Tracheal epithelial cell (primary cell): ENCODE measurements around the gene BPIFA3. TPM values are rescaled to one million over a fixed set of nuclear protein-coding genes. Genes with fewer than 3 reads are reported as not detected.

Experiments
- total RNA-seq: library from RNA; depleted of rRNA; stranded (reverse); fragments of >200 nt; gene quantifications from 2 replicates; pipeline ENCODE4 v1.2.1, GENCODE V29; 2014

The BPIFA3 gene
- total RNA-seq = not detected in 2 replicates

DNA sequence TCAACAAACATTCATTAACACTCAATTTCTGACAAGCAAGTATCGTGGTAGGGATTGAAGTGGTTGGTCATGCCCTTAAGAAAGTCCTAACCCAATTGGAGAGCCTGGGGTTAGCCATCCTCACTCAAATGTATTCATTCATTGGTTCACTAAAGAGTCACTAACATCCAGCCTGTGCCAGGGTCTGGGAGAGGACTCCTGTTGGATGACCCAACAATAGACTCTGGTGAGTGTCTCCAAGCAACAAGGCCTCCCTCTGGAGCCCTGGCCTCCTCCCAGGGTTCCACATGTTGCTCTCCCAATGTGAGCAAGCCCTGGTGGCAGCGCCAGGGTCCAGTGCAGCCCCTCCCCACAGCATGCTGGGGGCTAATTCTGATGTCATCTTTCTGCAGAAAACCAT is at the start of gene BPIFA3:
BPIFA3 (plus strand) TSS at position 301 of the 400 bp plus-strand sequence. CDS start 185 bp downstream, outside the sequence.

DNA sequence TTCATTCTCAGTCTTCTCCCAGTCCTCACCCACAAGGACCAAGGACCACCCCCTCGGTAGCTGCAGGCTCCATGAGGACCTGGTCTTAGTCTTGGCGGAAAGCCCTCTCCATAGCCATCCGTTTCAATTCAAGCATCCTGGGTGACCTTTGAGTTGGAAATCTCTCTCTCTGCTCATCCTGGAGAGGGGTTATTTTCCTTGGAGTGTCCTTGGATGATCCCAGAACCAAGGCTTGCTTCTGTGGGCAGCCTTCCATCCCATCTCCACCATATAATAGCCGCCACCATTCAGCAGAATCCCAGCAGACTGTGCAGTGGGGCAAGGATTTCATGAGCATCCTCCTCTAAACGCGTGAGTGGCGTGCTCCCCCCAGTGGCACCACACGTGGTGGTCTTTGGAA is 49.3 kb upstream of the BPIFA3 start, which contains the start of gene BPIFA2:
BPIFA2 (plus strand) TSS at position 301 of the 400 bp plus-strand sequence. CDS start 987 bp downstream, outside the sequence.

DNA sequence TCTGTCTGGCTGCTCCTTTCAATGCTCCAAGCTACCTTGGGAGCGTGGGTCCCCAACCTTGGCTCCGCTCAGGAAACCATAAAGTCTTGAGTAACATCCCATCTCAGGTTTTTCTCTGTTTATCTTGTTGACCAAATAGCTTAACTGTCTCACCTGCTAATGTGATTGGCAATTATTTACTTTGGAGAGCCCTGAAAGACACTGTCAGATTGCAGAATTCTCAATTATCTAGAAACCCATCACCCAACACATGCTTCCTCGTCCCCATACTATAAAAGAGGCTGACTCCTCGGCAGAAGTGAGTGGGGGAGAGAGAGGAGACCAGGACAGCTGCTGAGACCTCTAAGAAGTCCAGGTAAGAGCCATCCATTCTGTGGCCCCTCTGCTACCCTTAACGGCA is 18.5 kb downstream of the BPIFA3 start, which contains the start of gene BPIFA1:
BPIFA1 (plus strand) TSS at position 301 of the 400 bp plus-strand sequence. CDS start 1,716 bp downstream, outside the sequence.

Other genes with a start within 250 kb of the BPIFA3 start
- gene SUN5, start 212.9 kb upstream of the BPIFA3 start, total RNA-seq = not detected in 2 replicates
- gene BPIFB2, start 209.6 kb upstream of the BPIFA3 start, total RNA-seq = not detected in 2 replicates
- not detected in 2 replicates for gene BPIFB6, start 185.7 kb upstream of the BPIFA3 start, total RNA-seq
- not detected in 2 replicates for gene BPIFB3, start 163.4 kb upstream of the BPIFA3 start, total RNA-seq
- not detected in 2 replicates for gene BPIFB4, start 137.7 kb upstream of the BPIFA3 start, total RNA-seq
- not detected in 2 replicates for gene BPIFA2, start 49.2 kb upstream of the BPIFA3 start, total RNA-seq
- not detected in 2 replicates for gene BPIFA1, start 18.6 kb downstream of the BPIFA3 start, total RNA-seq
- not detected in 2 replicates for gene BPIFB1, start 65.9 kb downstream of the BPIFA3 start, total RNA-seq
- 18.1 and 28.2 TPM in 2 replicates for gene CDK5RAP1, start 184.2 kb downstream of the BPIFA3 start, total RNA-seq
- gene SNTA1, start 226.4 kb downstream of the BPIFA3 start, total RNA-seq = 3.8 and 12.3 TPM in 2 replicates